Activated T-cell treated with anti-CD3 and anti-CD28 coated beads, Interleukin-2, amount 50 U/mL, for 4 hours (primary cell): ENCODE measurements around the gene DOK5. TPM values are rescaled to one million over a fixed set of nuclear protein-coding genes. Genes with fewer than 3 reads are reported as not detected.
"Not testable (repeated sequence)": the region's sequence is repeated elsewhere in the genome, so short reads cannot be mapped to it uniquely, and the experiment has no call there.

Experiments
- ATAC-seq, 2 donors: fragments of 200-7000 bp; cut with Tn5 transposase; one replicate each; pipeline ENCODE4 v1.10.0; 2021
- DNase-seq: peaks from one replicate; pipeline ENCODE4 v3.0.0-alpha.2; 2020
- H3K27me3 Mint-ChIP-seq: one replicate; pipeline ENCODE4 v1.8.0; 2021; ENCODE audit warnings: low read depth, mixed read lengths
- H3K36me3 Mint-ChIP-seq: one replicate; pipeline ENCODE4 v1.8.0; 2022; ENCODE audit warnings: mixed read lengths; ENCODE audit not compliant: insufficient read depth
- H3K4me1 Mint-ChIP-seq: one replicate; pipeline ENCODE4 v1.8.0; 2021; ENCODE audit warnings: low read depth, mixed read lengths
- H3K4me3 Mint-ChIP-seq: one replicate; pipeline ENCODE4 v1.8.0; 2021; ENCODE audit warnings: mild to moderate bottlenecking, moderate library complexity, mixed read lengths
- H3K9me3 Mint-ChIP-seq: one replicate; pipeline ENCODE4 v1.8.0; 2021; ENCODE audit warnings: mixed read lengths
- total RNA-seq, 3 donors: library from RNA; stranded (reverse); gene quantifications; one replicate each; pipeline ENCODE4 v1.2.1, GENCODE V29; 2021

DOK5 gene
- total RNA-seq, 3 donors from 2014 or later = 0.79 to 1.6 (median 1.3) TPM

GRCh38 chr20:54479138-54479906 lies 3.9 kb downstream of the DOK5 start:
- Mint-ChIP-seq H3K4me3 (no peak overlapping the region), H3K36me3 (no peaks in the 10 kb centered on the region), H3K9me3 (no peaks in the 10 kb centered on the region), H3K4me1 (no peaks in the 10 kb centered on the region), H3K27me3 (peaks cover 45% of the 10 kb centered on the region)
- DNase-seq = no peak
- no peak for ATAC-seq

- not testable (repeated sequence) for H3K36me3 Mint-ChIP-seq, H3K4me3 Mint-ChIP-seq, H3K9me3 Mint-ChIP-seq, DNase-seq, ATAC-seq, H3K4me1 Mint-ChIP-seq
- peaks cover 39% of the 10 kb centered on the region for H3K27me3 Mint-ChIP-seq
These were observed 4.5 kb downstream of the DOK5 start for GRCh38 chr20:54479937-54480336.

GRCh38 chr20:54481442-54481841 lies 6.0 kb downstream of the DOK5 start:
- H3K36me3 Mint-ChIP-seq = no peaks in the 10 kb centered on the region
- ATAC-seq (no peak), DNase-seq (no peak)
- no peak overlapping the region for H3K4me3 Mint-ChIP-seq
- H3K9me3 Mint-ChIP-seq = no peaks in the 10 kb centered on the region
- H3K4me1 Mint-ChIP-seq = no peaks in the 10 kb centered on the region
- peaks cover 29% of the 10 kb centered on the region for H3K27me3 Mint-ChIP-seq

GRCh38 chr20:54485631-54486030 lies 10.2 kb downstream of the DOK5 start:
- Mint-ChIP-seq H3K4me3 (no peak overlapping the region), H3K27me3 (peaks cover 7% of the 10 kb centered on the region), H3K36me3 (no peaks in the 10 kb centered on the region), H3K4me1 (no peaks in the 10 kb centered on the region), H3K9me3 (no peaks in the 10 kb centered on the region)
- ATAC-seq (no peak), DNase-seq (no peak)

GRCh38 chr20:54486585-54486984 lies 11.2 kb downstream of the DOK5 start:
- DNase-seq = no peak

GRCh38 chr20:54488442-54488841 lies 13.0 kb downstream of the DOK5 start:
- no peak overlapping the region for H3K4me3 Mint-ChIP-seq
- no peaks in the 10 kb centered on the region for H3K36me3 Mint-ChIP-seq
- peaks cover 5% of the 10 kb centered on the region for H3K27me3 Mint-ChIP-seq
- H3K9me3 Mint-ChIP-seq = peaks cover 3% of the 10 kb centered on the region
- no peak for ATAC-seq
- H3K4me1 Mint-ChIP-seq = no peaks in the 10 kb centered on the region
- DNase-seq = no peak

More at GRCh38 chr20:54486585-54486984, 11.2 kb downstream of the DOK5 start:
- peaks cover 3% of the 10 kb centered on the region for H3K9me3 Mint-ChIP-seq
- no peaks in the 10 kb centered on the region for H3K4me1 Mint-ChIP-seq
- no peak overlapping the region for H3K4me3 Mint-ChIP-seq
- H3K27me3 Mint-ChIP-seq = peaks cover 2% of the 10 kb centered on the region
- no peak for ATAC-seq
- H3K36me3 Mint-ChIP-seq = no peaks in the 10 kb centered on the region

- ATAC-seq (no peak), DNase-seq (no peak)
- no peak overlapping the region for H3K4me3 Mint-ChIP-seq
- peaks cover 3% of the 10 kb centered on the region for H3K9me3 Mint-ChIP-seq
- H3K4me1 Mint-ChIP-seq = no peaks in the 10 kb centered on the region
- H3K27me3 Mint-ChIP-seq = peaks cover 5% of the 10 kb centered on the region
- H3K36me3 Mint-ChIP-seq = no peaks in the 10 kb centered on the region
These were observed 16.1 kb downstream of the DOK5 start for GRCh38 chr20:54491506-54491905.

GRCh38 chr20:54494303-54495006 lies 19.1 kb downstream of the DOK5 start:
- no peak for DNase-seq
- H3K4me1 Mint-ChIP-seq = no peaks in the 10 kb centered on the region
- no peaks in the 10 kb centered on the region for H3K36me3 Mint-ChIP-seq
- no peak for ATAC-seq
- H3K27me3 Mint-ChIP-seq = peaks cover 5% of the 10 kb centered on the region
- H3K9me3 Mint-ChIP-seq = peaks cover 3% of the 10 kb centered on the region
- H3K4me3 Mint-ChIP-seq = no peak overlapping the region

GRCh38 chr20:54497931-54498718 lies 22.7 kb downstream of the DOK5 start:
- Mint-ChIP-seq H3K4me3 (no peak overlapping the region), H3K36me3 (no peaks in the 10 kb centered on the region), H3K27me3 (peaks cover 3% of the 10 kb centered on the region), H3K4me1 (no peaks in the 10 kb centered on the region), H3K9me3 (no peaks in the 10 kb centered on the region)
- no peak for DNase-seq
- ATAC-seq = no peak

GRCh38 chr20:54499111-54499510 lies 23.7 kb downstream of the DOK5 start:
- H3K36me3 Mint-ChIP-seq = no peaks in the 10 kb centered on the region
- H3K27me3 Mint-ChIP-seq = peaks cover 2% of the 10 kb centered on the region
- no peaks in the 10 kb centered on the region for H3K4me1 Mint-ChIP-seq
- ATAC-seq (no peak), DNase-seq (no peak)
- no peaks in the 10 kb centered on the region for H3K9me3 Mint-ChIP-seq
- no peak overlapping the region for H3K4me3 Mint-ChIP-seq

- H3K9me3 Mint-ChIP-seq = no peaks in the 10 kb centered on the region
These were observed 26.8 kb downstream of the DOK5 start for GRCh38 chr20:54502179-54502578.

GRCh38 chr20:54506643-54507042 lies 31.2 kb downstream of the DOK5 start:
- Mint-ChIP-seq H3K4me1 (no peaks in the 10 kb centered on the region), H3K4me3 (no peak overlapping the region), H3K9me3 (no peaks in the 10 kb centered on the region), H3K27me3 (peaks cover 2% of the 10 kb centered on the region), H3K36me3 (no peaks in the 10 kb centered on the region)
- no peak for ATAC-seq
- no peak for DNase-seq

More at GRCh38 chr20:54502179-54502578, 26.8 kb downstream of the DOK5 start:
- ATAC-seq (no peak), DNase-seq (no peak)
- H3K4me3 Mint-ChIP-seq = no peak overlapping the region
- H3K4me1 Mint-ChIP-seq = no peaks in the 10 kb centered on the region
- H3K36me3 Mint-ChIP-seq = no peaks in the 10 kb centered on the region
- H3K27me3 Mint-ChIP-seq = peaks cover 2% of the 10 kb centered on the region

GRCh38 chr20:54510541-54511129 lies 35.2 kb downstream of the DOK5 start:
- no peaks in the 10 kb centered on the region for H3K9me3 Mint-ChIP-seq
- no peaks in the 10 kb centered on the region for H3K36me3 Mint-ChIP-seq
- H3K4me3 Mint-ChIP-seq = no peak overlapping the region
- no peak for DNase-seq
- no peaks in the 10 kb centered on the region for H3K27me3 Mint-ChIP-seq
- no peak for ATAC-seq
- no peaks in the 10 kb centered on the region for H3K4me1 Mint-ChIP-seq

GRCh38 chr20:54512694-54513093 lies 37.3 kb downstream of the DOK5 start:
- ATAC-seq (no peak), DNase-seq (no peak)
- H3K9me3 Mint-ChIP-seq = no peaks in the 10 kb centered on the region
- no peaks in the 10 kb centered on the region for H3K36me3 Mint-ChIP-seq
- H3K27me3 Mint-ChIP-seq = no peaks in the 10 kb centered on the region
- no peak overlapping the region for H3K4me3 Mint-ChIP-seq
- H3K4me1 Mint-ChIP-seq = no peaks in the 10 kb centered on the region
